A673 (cell line): Measurements from ENCODE around the gene DCX. TPM values are rescaled to one million over a fixed set of nuclear protein-coding genes. Genes with fewer than 3 reads are reported as not detected.

ENCODE experiments used
- BruUV-seq: library from RNA; stranded (reverse); fragments of 400-500 nt; replicated peaks from 2 replicates; lab custom pipeline; 2021; lab: Mats Ljungman, UMichigan
- CTCF ChIA-PET: fragments of 300-600 bp; sonication (Branson Sonifier 250); formaldehyde crosslinking; loops from one replicate; lab custom pipeline; 2022; ENCODE audit warnings: antibody characterized with exemption; lab: Charles Lee
- POLR2A ChIA-PET: fragments of 300-600 bp; sonication (Branson Sonifier 250); formaldehyde crosslinking; loops from one replicate; lab custom pipeline; 2022; ENCODE audit warnings: antibody characterized with exemption; ENCODE audit not compliant: low non-redundant PET; lab: Charles Lee
- DNase-seq: peaks from one replicate; pipeline ENCODE4 v3.0.0-alpha.2; 2015; ENCODE audit warnings: low spot score
- H3K27ac ChIP-seq: fragments of 200-600 bp; sonication (generic); 2 replicates; pipeline ENCODE4 v1.5.1; 2016; ENCODE audit warnings: mixed run types, low read depth, mild to moderate bottlenecking, mixed read lengths, antibody characterized with exemption, low read length; ENCODE audit not compliant: poor library complexity, severe bottlenecking
- H3K27me3 ChIP-seq: fragments of 200-600 bp; sonication (generic); replicated peaks from 2 replicates; pipeline ENCODE4 v1.6.1; 2017; ENCODE audit warnings: mixed run types, low read depth, mild to moderate bottlenecking, mixed read lengths, antibody characterized with exemption, low read length; ENCODE audit not compliant: insufficient read depth, poor library complexity
- H3K36me3 ChIP-seq: fragments of 200-600 bp; sonication (generic); 2 replicates; pipeline ENCODE4 v1.6.1; 2016; ENCODE audit warnings: mixed run types, mild to moderate bottlenecking, mixed read lengths, antibody characterized with exemption, low read length; ENCODE audit not compliant: insufficient read depth, poor library complexity, severe bottlenecking
- H3K4me1 ChIP-seq: fragments of 200-600 bp; sonication (generic); 2 replicates; pipeline ENCODE4 v1.6.1; 2017; ENCODE audit warnings: mixed run types, mild to moderate bottlenecking, mixed read lengths, antibody characterized with exemption, low read length; ENCODE audit not compliant: insufficient read depth, poor library complexity, severe bottlenecking
- H3K4me3 ChIP-seq: fragments of 200-600 bp; sonication (generic); 2 replicates; pipeline ENCODE4 v1.5.1; 2016; ENCODE audit warnings: low read depth, mixed run types, mild to moderate bottlenecking, mixed read lengths, low read length; ENCODE audit not compliant: poor library complexity, severe bottlenecking
- H3K9me3 ChIP-seq: fragments of 200-600 bp; sonication (generic); 2 replicates; pipeline ENCODE4 v1.6.1; 2016; ENCODE audit warnings: mixed run types, low read depth, mild to moderate bottlenecking, mixed read lengths, antibody characterized with exemption, low read length; ENCODE audit not compliant: poor library complexity, severe bottlenecking
- CTCF ChIP-seq: fragments of 300-800, 200-600 bp; sonication (generic); conservative IDR thresholded peaks from 2 replicates; pipeline ENCODE4 v1.5.1; 2017; ENCODE audit warnings: low read depth, mild to moderate bottlenecking, antibody characterized with exemption, low read length, moderate library complexity, mixed read lengths
- EZH2 ChIP-seq: fragments of 200-600 bp; sonication (generic); IDR thresholded peaks from 2 replicates; pipeline ENCODE4 v1.6.1; 2017; ENCODE audit warnings: borderline replicate concordance, low read depth, mild to moderate bottlenecking, mixed read lengths, antibody characterized with exemption, low read length; ENCODE audit not compliant: poor library complexity, severe bottlenecking
- intact Hi-C: fragments of 100-400 bp; cut with micrococcal nuclease; formaldehyde crosslinking; loops from one replicate; pipeline ENCODE4 v1.10.0; 2022; ENCODE audit not compliant: unreplicated experiment
- total RNA-seq: library from RNA; stranded (reverse); gene quantifications from 2 replicates; pipeline ENCODE4 v1.2.3, GENCODE V29; 2021

The DCX gene
- total RNA-seq, 1 experiment from 2014 or later = not detected

GRCh38 chrX:111442791-111443190, 30.8 kb upstream of the DCX start:
- Histone ChIP-seq H3K4me1 (no peaks in the 10 kb centered on the region), H3K27ac (no peak overlapping the region), H3K4me3 (no peak overlapping the region), H3K9me3 (no peaks in the 10 kb centered on the region), H3K27me3 (peaks cover 16% of the 10 kb centered on the region), H3K36me3 (no peaks in the 10 kb centered on the region)
- intact Hi-C loops = loop anchor here (10.0 kb wide), 1 partner anchor 178 kb away; no protein-coding TSS in a partner anchor
- CTCF ChIA-PET = no interaction called here
- DNase-seq = no peak
- POLR2A ChIA-PET = no interaction called here
- TF ChIP-seq EZH2 = no peak
- no peak for TF ChIP-seq CTCF
- no TSS peak for BruUV-seq

- no peaks in the 10 kb centered on the region for H3K36me3 ChIP-seq
- intact Hi-C loops = no loop called here
- no peak for DNase-seq
- H3K27me3 ChIP-seq = peaks cover 14% of the 10 kb centered on the region
- no peaks in the 10 kb centered on the region for H3K9me3 ChIP-seq
- H3K4me3 ChIP-seq = no peak overlapping the region
- H3K27ac ChIP-seq = no peak overlapping the region
- TF ChIP-seq CTCF (no peak), EZH2 (no peak)
- ChIA-PET POLR2A (no interaction called here), CTCF (no interaction called here)
- no peaks in the 10 kb centered on the region for H3K4me1 ChIP-seq
- no TSS peak for BruUV-seq
Observed at GRCh38 chrX:111435469-111435868, 23.5 kb upstream of the DCX start.

GRCh38 chrX:111431001-111431400, 19.0 kb upstream of the DCX start:
- intact Hi-C loops = no loop called here

More at GRCh38 chrX:111431001-111431400, 19.0 kb upstream of the DCX start:
- H3K36me3 ChIP-seq = no peaks in the 10 kb centered on the region
- no peak for DNase-seq
- POLR2A ChIA-PET = no interaction called here
- no peaks in the 10 kb centered on the region for H3K9me3 ChIP-seq
- BruUV-seq = no TSS peak
- no peak overlapping the region for H3K4me3 ChIP-seq
- TF ChIP-seq EZH2 (no peak), CTCF (no peak)
- no peak overlapping the region for H3K27ac ChIP-seq
- no peaks in the 10 kb centered on the region for H3K4me1 ChIP-seq
- CTCF ChIA-PET = no interaction called here
- no peaks in the 10 kb centered on the region for H3K27me3 ChIP-seq
